GDM1 (cell line): ENCODE data around the gene AKAP11.
A peak's percentile ranks its signal among the peaks of the same experiment; 100 is the strongest.

Source experiments
- DNase-seq: peaks from one replicate; lab custom pipeline; 2025; lab: John Stamatoyannopoulos, UW

Gene AKAP11

DNA sequence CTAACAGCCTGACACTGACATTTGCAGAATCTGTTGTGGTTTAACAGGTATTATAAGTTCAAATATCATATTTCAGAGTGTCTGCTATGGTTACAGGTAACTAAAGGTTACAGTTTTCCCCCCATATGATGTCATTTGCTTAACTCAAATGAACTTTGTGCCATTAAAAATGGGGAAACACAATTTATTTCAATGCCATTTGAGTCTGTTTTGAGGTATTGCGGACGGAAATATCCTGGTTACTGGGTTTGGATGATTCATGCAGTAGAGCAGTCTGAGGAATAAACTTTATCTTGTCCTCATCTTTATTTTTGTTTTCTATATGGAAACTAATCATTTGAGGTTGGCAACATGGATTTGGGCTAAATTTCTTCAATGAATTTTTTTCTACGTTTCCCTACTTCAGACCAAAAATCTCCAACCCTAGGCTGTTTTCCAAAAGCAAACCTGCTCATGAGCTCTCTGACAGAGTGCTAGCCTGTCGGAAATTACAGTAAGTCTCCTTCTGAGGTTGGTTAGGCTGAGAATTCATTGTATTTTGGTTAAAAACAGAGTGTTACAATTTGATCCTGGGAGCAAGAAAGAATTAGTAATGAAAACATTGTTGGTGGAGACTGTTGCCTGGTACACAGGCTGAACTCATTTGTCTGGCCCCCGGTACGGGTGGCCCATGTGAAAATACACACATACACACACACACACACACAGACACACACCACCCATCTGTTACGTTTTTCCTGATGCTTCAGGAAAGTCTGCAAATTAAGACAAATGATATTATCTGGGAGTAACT, 66.1 kb downstream of the AKAP11 start:
- DNase-seq, result no peak

GRCh38 chr13:42345367-42345766, 73.4 kb downstream of the AKAP11 start:
- DNase-seq, result no peak

- no peak for DNase-seq
Observed at GRCh38 chr13:42348576-42348975, 76.6 kb downstream of the AKAP11 start.

DNA sequence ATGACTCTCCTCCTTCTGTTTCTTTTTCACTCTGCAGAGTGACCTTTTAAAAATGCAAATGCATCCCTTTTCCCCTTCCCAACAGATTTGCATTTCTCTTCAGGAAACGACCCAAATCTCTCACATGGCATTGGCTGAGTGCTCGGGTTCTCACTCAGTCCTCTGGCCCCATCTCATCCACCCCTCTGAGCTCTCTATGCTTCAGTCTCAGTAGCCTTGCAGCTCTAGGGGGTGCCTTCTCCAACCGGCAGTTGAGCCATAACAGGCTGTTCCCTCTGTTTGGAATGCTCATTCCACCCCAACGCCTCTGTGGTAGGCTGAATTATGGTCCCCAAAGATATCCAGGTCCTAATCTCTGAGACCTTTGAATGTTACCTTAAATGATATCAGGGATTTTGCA, 78.2 kb downstream of the AKAP11 start:
- DNase-seq, result no peak

DNA sequence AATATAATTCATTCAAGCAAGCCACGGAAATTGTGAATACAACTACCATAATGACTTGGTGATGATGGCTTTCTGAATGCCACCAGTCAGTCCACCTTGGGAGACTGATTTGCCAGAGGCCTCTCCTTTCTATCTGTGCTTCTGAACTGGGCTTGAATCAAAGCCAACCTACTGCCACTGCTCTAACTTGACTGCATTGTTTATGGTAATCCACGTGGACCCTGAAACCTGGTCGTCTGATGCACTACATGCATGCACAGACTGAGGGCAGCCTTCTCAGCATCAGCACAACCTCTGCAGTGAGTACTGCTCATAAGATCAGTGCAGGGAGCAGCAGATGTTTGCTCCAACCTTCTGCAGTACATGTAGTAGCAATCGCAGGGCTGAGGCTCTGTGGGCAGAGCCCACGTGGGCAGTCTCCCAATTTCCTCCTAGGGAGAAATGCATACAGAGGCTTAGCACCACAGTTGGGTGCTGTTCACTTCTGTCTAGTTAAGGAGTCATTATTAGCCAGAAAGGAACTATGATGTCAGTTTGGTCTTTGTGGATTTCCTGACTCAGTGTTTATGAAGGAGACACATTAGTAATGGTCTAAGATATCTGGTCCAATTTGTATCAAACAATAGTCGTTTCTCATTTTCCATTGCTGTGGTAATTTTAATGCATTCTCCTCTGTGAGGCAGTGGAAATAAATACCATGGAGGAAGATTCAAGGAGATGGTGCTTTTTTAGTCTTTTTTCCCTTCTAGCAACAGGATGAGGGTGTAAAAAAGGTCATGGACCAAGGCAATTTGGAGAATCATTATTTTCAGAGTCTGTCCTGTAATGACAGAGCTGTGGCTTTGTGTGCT, 82.5 kb downstream of the AKAP11 start:
- no peak for DNase-seq

GRCh38 chr13:42355092-42355485, 83.1 kb downstream of the AKAP11 start:
- DNase-seq, result no peak

GRCh38 chr13:42355491-42356183, 83.7 kb downstream of the AKAP11 start:
- DNase-seq, result no peak

GRCh38 chr13:42356184-42356575, 84.2 kb downstream of the AKAP11 start:
- no peak for DNase-seq

DNA sequence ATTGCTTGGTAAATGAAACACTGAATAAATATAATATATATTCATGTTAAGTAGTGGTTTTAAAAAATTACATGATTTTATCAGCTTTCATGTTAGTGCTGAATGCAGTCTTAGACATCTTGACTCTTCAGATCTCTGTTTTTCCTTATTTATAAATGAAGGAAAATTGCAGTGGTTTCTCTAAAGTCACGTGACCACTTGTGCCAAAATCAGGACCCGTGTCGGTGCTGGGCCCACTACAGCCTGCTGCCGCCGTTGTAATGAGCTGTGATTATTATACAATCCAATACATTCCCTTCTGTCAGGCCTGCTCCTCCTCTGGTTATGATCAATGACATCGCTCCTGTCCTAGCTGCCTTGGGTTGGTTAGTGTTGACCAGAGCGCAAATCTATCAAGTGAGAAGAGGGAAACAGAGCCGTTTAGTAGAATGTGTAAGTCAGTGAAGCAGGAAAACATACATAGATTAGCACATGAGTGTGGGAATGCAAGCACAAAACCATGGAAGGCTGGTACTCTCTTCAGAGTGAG, 88.2 kb downstream of the AKAP11 start:
- no peak for DNase-seq

GRCh38 chr13:42361701-42362100, 89.7 kb downstream of the AKAP11 start:
- DNase-seq, result no peak

- peak; percentile 36 for DNase-seq
Observed at GRCh38 chr13:42363941-42364612, 92.1 kb downstream of the AKAP11 start.

DNA sequence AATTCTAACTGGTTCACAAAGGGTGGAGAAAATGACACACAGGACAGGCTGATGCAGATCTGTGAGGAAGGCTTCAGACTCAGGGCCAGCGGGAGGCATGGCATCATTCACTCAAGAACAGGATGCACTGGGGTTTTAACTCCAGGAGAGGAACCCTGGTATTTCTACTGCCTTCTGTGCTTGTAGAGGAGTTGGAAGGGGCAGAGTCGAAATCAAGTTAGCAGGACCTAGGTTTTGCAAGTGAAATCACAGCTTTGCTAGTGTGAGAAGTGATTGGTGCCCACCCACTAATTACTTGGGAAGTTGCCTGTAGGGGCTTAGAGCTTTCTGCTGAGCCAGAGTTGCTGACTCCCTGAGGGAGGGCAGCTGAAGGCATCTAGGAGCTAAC, 92.7 kb downstream of the AKAP11 start:
- DNase-seq, result no peak

DNA sequence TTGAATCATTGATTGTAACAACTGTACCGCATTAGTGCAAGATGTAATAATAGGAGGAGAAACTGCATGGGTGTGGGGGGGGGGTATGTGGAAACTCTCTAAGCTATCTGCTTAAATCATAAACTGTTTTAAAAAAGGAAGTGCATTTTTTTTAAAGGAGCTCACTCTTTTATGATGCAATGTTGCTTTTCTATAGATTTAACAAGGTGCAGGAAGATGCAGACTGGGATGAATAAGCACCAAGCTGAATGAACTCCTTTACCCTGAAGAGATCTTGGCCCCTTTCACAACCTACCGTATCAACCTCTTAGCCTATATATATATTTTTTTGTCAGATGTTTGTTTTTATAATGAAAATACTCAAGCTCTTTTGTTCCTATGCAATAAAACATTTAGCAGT, 95.9 kb downstream of the AKAP11 start:
- no peak for DNase-seq

- DNase-seq, result no peak
Observed at GRCh38 chr13:42369071-42369797, 97.3 kb downstream of the AKAP11 start.

GRCh38 chr13:42370229-42370628, 98.3 kb downstream of the AKAP11 start:
- DNase-seq, result no peak
